ENCODE data around the gene CCDC90B.
"Not testable (repeated sequence)": the region's sequence is repeated elsewhere in the genome, so short reads cannot be mapped to it uniquely, and the experiment has no call there.

CCDC90B gene

DNA sequence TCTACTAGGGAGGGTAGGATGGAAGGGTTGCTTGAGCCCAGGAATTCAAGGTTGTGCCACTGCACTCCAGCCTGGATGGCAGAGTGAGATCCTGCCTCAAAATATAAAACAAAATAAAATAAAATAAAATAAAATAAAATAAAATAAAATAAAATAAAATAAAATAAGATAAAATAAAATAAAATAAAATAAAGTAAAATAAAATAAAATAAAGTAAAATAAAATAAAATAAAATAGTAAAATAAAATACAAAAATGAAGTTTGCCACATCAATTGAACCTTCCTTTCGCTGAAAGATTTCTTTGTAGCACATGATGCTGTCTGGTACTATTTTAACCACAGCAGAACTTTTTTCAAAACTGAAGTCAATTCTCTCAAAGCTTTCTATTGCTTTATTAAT, 22.4 kb upstream of the CCDC90B start:
- H3K36me3 Mint-ChIP-seq (ENCODE audit: insufficient read depth); H3K4me1 Mint-ChIP-seq; DNase-seq (ENCODE audit: low spot score in 2 of 2); H3K9me3 Mint-ChIP-seq; ATAC-seq (replicated peaks; ENCODE audit: extremely low read depth, poor library complexity, severe bottlenecking); H3K27ac Mint-ChIP-seq (ENCODE audit: low read depth); H3K4me3 Mint-ChIP-seq: not testable (repeated sequence)
- peaks cover 42% of the 10 kb centered on the region for H3K27me3 Mint-ChIP-seq

DNA sequence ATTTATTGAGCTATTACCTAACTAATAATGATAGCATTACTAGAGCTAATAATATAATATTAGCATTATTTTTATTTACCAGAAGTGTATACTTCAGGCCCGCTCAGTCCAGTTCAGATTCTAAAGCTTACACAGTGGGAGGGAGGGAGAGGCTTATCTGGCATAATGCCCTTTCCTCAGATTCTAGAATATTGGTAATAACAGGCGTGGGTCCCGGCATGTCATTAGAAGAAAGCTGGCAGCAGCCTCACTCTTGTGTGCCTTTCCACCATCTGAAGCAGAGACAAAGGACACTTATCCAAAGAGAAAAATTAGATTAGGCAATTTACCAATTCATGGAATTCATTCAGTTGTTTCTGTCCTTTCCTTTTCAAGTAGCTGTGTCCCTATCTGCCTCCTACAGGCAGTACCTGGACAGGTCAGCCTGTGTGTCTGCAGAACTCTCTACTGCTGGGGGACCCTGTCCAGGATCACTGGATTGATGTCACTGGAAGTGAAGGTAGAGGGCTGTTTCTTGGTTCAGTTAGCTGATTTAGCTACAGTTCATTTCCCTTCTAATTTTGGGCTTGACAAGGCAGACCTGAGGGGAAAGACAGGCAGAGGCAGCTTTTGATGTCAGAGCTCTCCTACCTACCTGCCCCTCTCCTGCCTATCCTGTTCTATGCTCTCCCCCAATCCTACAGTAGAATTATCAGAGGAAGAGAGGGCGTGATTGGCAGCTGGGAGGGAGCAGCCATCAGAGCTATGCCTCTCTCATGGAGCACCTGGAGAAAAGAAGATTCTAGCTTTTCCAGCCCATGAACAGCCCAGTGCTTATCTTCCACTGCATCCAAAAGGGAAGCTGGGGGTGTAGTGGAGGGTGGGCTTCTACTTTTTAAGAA, 20.3 kb upstream of the CCDC90B start:
- no peak overlapping the region for H3K4me3 Mint-ChIP-seq
- H3K4me1 Mint-ChIP-seq, result no peaks in the 10 kb centered on the region
- no peaks in the 10 kb centered on the region for H3K36me3 Mint-ChIP-seq (ENCODE audit: insufficient read depth)
- no peak for ATAC-seq (replicated peaks; ENCODE audit: extremely low read depth, poor library complexity, severe bottlenecking)
- H3K27ac Mint-ChIP-seq (ENCODE audit: low read depth), result no peak overlapping the region
- no peaks in the 10 kb centered on the region for H3K9me3 Mint-ChIP-seq
- peaks cover 21% of the 10 kb centered on the region for H3K27me3 Mint-ChIP-seq
- no peak for DNase-seq (ENCODE audit: low spot score in 2 of 2)

- DNase-seq (ENCODE audit: low spot score in 2 of 2), result no peak
- no peaks in the 10 kb centered on the region for H3K9me3 Mint-ChIP-seq
- no peak overlapping the region for H3K4me3 Mint-ChIP-seq
- no peak overlapping the region for H3K27ac Mint-ChIP-seq (ENCODE audit: low read depth)
- no peak for ATAC-seq (replicated peaks; ENCODE audit: extremely low read depth, poor library complexity, severe bottlenecking)
- no peaks in the 10 kb centered on the region for H3K36me3 Mint-ChIP-seq (ENCODE audit: insufficient read depth)
- H3K27me3 Mint-ChIP-seq, result peaks cover 9% of the 10 kb centered on the region
- H3K4me1 Mint-ChIP-seq, result no peaks in the 10 kb centered on the region
Observed at GRCh38 chr11:83303316-83303715, 17.1 kb upstream of the CCDC90B start.

DNA sequence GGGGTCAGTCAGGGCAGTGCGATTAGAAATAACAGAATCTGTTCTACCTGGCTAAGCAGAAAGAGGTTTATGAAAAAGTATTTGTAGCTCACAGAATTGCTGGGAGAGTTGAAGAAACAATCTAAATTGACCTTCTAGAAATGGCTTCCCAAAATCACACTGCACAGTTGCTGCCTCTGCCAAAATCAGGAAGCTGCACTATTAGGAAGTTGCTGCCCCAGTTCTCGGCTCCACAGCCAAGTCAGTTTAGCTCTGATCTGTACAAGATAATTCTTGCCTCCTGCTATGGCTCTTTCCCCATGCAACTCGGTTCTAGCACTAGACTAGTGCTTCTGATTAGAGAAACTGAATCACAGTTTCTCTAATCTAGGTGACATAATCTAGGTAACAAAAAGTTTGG, 16.0 kb upstream of the CCDC90B start:
- no peaks in the 10 kb centered on the region for H3K36me3 Mint-ChIP-seq (ENCODE audit: insufficient read depth)
- ATAC-seq (replicated peaks; ENCODE audit: extremely low read depth, poor library complexity, severe bottlenecking) (no peak), DNase-seq (ENCODE audit: low spot score in 2 of 2) (no peak)
- H3K27me3 Mint-ChIP-seq, result no peaks in the 10 kb centered on the region
- no peaks in the 10 kb centered on the region for H3K4me1 Mint-ChIP-seq
- no peak overlapping the region for H3K4me3 Mint-ChIP-seq
- H3K9me3 Mint-ChIP-seq, result no peaks in the 10 kb centered on the region
- H3K27ac Mint-ChIP-seq (ENCODE audit: low read depth), result no peak overlapping the region

- no peak for ATAC-seq (replicated peaks; ENCODE audit: extremely low read depth, poor library complexity, severe bottlenecking)
- H3K4me1 Mint-ChIP-seq, result no peaks in the 10 kb centered on the region
- H3K9me3 Mint-ChIP-seq, result no peaks in the 10 kb centered on the region
- no peaks in the 10 kb centered on the region for H3K36me3 Mint-ChIP-seq (ENCODE audit: insufficient read depth)
- no peak overlapping the region for H3K27ac Mint-ChIP-seq (ENCODE audit: low read depth)
- no peak overlapping the region for H3K4me3 Mint-ChIP-seq
- no peak for DNase-seq (ENCODE audit: low spot score in 2 of 2)
- no peaks in the 10 kb centered on the region for H3K27me3 Mint-ChIP-seq
Observed at GRCh38 chr11:83299681-83300080, 13.5 kb upstream of the CCDC90B start.

GRCh38 chr11:83294208-83294607, 8.0 kb upstream of the CCDC90B start:
- peaks cover 2% of the 10 kb centered on the region for H3K36me3 Mint-ChIP-seq (ENCODE audit: insufficient read depth)
- no peak overlapping the region for H3K27ac Mint-ChIP-seq (ENCODE audit: low read depth)
- H3K27me3 Mint-ChIP-seq, result no peaks in the 10 kb centered on the region
- DNase-seq (ENCODE audit: low spot score in 2 of 2) (no peak), ATAC-seq (replicated peaks; ENCODE audit: extremely low read depth, poor library complexity, severe bottlenecking) (no peak)
- H3K4me1 Mint-ChIP-seq, result peaks cover 6% of the 10 kb centered on the region
- H3K4me3 Mint-ChIP-seq, result no peak overlapping the region
- no peaks in the 10 kb centered on the region for H3K9me3 Mint-ChIP-seq

- ATAC-seq (replicated peaks; ENCODE audit: extremely low read depth, poor library complexity, severe bottlenecking) (no peak), DNase-seq (ENCODE audit: low spot score in 2 of 2) (no peak)
- Mint-ChIP-seq H3K27ac (ENCODE audit: low read depth) (no peak overlapping the region), H3K4me3 (no peak overlapping the region), H3K9me3 (no peaks in the 10 kb centered on the region), H3K27me3 (no peaks in the 10 kb centered on the region), H3K4me1 (peaks cover 6% of the 10 kb centered on the region), H3K36me3 (ENCODE audit: insufficient read depth) (peaks cover 2% of the 10 kb centered on the region)
Observed at GRCh38 chr11:83293457-83293774, 7.2 kb upstream of the CCDC90B start.

DNA sequence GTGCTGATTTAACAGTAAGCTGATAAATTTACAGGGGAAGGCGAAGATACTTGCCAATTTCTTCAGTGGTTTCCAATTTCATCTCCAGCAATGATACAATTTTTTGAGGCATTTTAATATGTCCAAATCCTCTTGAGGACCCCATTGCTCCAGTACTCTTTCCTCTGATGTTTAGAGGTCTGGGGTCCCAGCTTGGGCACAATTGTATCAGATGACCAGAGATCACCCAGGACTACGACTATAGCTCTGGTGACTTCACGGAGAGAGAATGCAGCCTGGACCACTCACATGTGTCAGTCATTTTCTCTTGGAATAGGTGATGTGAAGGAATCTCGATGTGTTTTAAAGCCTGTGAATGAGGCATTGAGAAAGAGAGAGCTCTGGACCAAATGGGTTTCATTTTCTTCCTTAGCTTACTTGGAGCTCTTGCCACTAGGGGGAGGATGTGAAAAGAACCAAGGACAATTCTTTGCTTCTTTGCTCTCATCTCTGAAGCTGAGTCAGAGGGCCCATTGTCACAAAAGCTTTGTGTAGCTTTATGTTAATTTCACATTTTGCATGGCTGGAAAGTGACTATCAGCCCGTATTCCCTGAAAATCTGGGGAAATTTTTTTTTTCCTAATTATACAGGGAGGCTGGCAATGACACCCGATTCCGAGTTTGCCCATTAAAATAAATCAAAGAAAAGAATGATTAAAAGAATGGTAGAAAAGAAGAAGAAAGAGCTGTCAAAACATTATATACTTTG, 6.7 kb upstream of the CCDC90B start:
- H3K9me3 Mint-ChIP-seq, result no peaks in the 10 kb centered on the region
- no peak overlapping the region for H3K27ac Mint-ChIP-seq (ENCODE audit: low read depth)
- DNase-seq (ENCODE audit: low spot score in 2 of 2) (no peak), ATAC-seq (replicated peaks; ENCODE audit: extremely low read depth, poor library complexity, severe bottlenecking) (peak; percentile 70)
- H3K4me1 Mint-ChIP-seq, result peaks cover 6% of the 10 kb centered on the region
- peak overlapping the region; percentile 51 for H3K4me3 Mint-ChIP-seq
- H3K36me3 Mint-ChIP-seq (ENCODE audit: insufficient read depth), result peaks cover 2% of the 10 kb centered on the region
- H3K27me3 Mint-ChIP-seq, result no peaks in the 10 kb centered on the region

DNA sequence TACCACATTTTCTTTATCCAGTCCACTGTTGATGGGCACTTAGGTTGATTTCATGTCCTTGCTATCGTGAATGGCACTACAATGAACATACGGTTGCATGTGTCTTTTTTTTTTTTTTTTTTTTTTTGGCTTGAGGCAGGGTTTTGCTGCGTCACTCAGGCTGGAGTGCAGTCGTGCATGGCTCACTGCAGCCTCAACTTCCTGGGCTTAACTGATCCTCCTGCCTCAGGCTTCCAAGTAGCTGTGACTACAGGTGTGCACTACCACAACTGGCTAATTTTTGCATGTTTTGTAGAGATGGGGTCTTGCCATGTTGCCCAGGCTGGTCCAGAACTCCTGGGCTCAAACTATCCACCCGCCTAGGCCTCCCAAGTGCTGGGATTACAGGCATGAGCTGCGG, 1.5 kb upstream of the CCDC90B start:
- peaks cover 5% of the 10 kb centered on the region for H3K9me3 Mint-ChIP-seq
- DNase-seq (ENCODE audit: low spot score in 2 of 2), result no peak
- peaks cover 20% of the 10 kb centered on the region for H3K4me1 Mint-ChIP-seq
- no peak for ATAC-seq (replicated peaks; ENCODE audit: extremely low read depth, poor library complexity, severe bottlenecking)
- H3K4me3 Mint-ChIP-seq, result no peak overlapping the region
- no peaks in the 10 kb centered on the region for H3K27me3 Mint-ChIP-seq
- peaks cover 11% of the 10 kb centered on the region for H3K36me3 Mint-ChIP-seq (ENCODE audit: insufficient read depth)
- H3K27ac Mint-ChIP-seq (ENCODE audit: low read depth), result no peak overlapping the region

- Mint-ChIP-seq H3K27ac (ENCODE audit: low read depth) (peak overlapping the region; percentile 99), H3K36me3 (ENCODE audit: insufficient read depth) (peaks cover 12% of the 10 kb centered on the region), H3K27me3 (no peaks in the 10 kb centered on the region), H3K4me3 (peak overlapping the region; percentile 98), H3K9me3 (peaks cover 5% of the 10 kb centered on the region), H3K4me1 (peaks cover 34% of the 10 kb centered on the region)
- ATAC-seq (replicated peaks; ENCODE audit: extremely low read depth, poor library complexity, severe bottlenecking) (peak; percentile 3), DNase-seq (ENCODE audit: low spot score in 2 of 2) (no peak)
Observed at GRCh38 chr11:83285151-83285770, 906 bp downstream of the CCDC90B start.

GRCh38 chr11:83284501-83285150, 1.5 kb downstream of the CCDC90B start:
- H3K27me3 Mint-ChIP-seq, result no peaks in the 10 kb centered on the region
- ATAC-seq (replicated peaks; ENCODE audit: extremely low read depth, poor library complexity, severe bottlenecking) (no peak), DNase-seq (ENCODE audit: low spot score in 2 of 2) (no peak)
- peaks cover 37% of the 10 kb centered on the region for H3K4me1 Mint-ChIP-seq
- H3K36me3 Mint-ChIP-seq (ENCODE audit: insufficient read depth), result peaks cover 15% of the 10 kb centered on the region
- peak overlapping the region; percentile 99 for H3K27ac Mint-ChIP-seq (ENCODE audit: low read depth)
- peak overlapping the region; percentile 98 for H3K4me3 Mint-ChIP-seq
- peaks cover 5% of the 10 kb centered on the region for H3K9me3 Mint-ChIP-seq

- H3K9me3 Mint-ChIP-seq, result peaks cover 2% of the 10 kb centered on the region
- peaks cover 30% of the 10 kb centered on the region for H3K36me3 Mint-ChIP-seq (ENCODE audit: insufficient read depth)
- peaks cover 37% of the 10 kb centered on the region for H3K4me1 Mint-ChIP-seq
- H3K4me3 Mint-ChIP-seq, result no peak overlapping the region
- no peak for DNase-seq (ENCODE audit: low spot score in 2 of 2)
- H3K27ac Mint-ChIP-seq (ENCODE audit: low read depth), result no peak overlapping the region
- ATAC-seq (replicated peaks; ENCODE audit: extremely low read depth, poor library complexity, severe bottlenecking), result no peak
- H3K27me3 Mint-ChIP-seq, result no peaks in the 10 kb centered on the region
Observed at GRCh38 chr11:83282084-83282716, 4.0 kb downstream of the CCDC90B start.

Data from central memory CD8-positive, alpha-beta T cell (primary cell).